Central memory CD4-positive, alpha-beta T cell (primary cell): Measurements from ENCODE around the gene APMAP.

Experiments
- DNase-seq: peaks from one replicate; pipeline ENCODE4 v3.0.0; 2022

Gene APMAP

GRCh38 chr20:25023356-25023755 is 30.8 kb upstream of the APMAP start:
- no peak for DNase-seq

- no peak for DNase-seq
These were observed 30.1 kb upstream of the APMAP start for GRCh38 chr20:25022680-25023079.

GRCh38 chr20:25021336-25021735 is 28.8 kb upstream of the APMAP start:
- no peak for DNase-seq

GRCh38 chr20:25020901-25021301 is 28.4 kb upstream of the APMAP start:
- DNase-seq: no peak

- no peak for DNase-seq
These were observed 27.8 kb upstream of the APMAP start for GRCh38 chr20:25020345-25020744.

- DNase-seq: no peak
These were observed 27.0 kb upstream of the APMAP start for GRCh38 chr20:25019381-25020155.

DNA sequence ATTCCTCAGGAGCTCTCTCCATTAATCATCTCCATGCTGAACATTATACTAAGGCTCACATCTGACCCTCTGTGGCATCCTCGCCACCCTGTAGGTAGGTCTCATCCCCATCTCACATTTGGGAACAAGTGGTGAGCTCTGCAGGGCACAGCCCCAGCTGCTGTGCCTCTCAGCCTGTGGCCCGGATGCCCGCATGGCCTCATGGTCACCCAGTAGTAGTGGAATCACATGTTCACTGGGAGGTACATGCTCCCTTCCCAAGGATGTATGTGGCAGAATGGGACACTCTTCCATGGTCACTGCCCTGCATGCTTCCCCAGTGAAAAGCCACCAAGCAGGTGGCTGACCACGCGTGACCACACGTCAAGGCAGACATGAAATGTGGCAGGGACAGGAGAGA is 26.3 kb upstream of the APMAP start:
- DNase-seq: no peak

GRCh38 chr20:25018425-25018824 is 25.9 kb upstream of the APMAP start:
- no peak for DNase-seq

- DNase-seq: no peak
These were observed 24.8 kb upstream of the APMAP start for GRCh38 chr20:25017257-25017803.

DNA sequence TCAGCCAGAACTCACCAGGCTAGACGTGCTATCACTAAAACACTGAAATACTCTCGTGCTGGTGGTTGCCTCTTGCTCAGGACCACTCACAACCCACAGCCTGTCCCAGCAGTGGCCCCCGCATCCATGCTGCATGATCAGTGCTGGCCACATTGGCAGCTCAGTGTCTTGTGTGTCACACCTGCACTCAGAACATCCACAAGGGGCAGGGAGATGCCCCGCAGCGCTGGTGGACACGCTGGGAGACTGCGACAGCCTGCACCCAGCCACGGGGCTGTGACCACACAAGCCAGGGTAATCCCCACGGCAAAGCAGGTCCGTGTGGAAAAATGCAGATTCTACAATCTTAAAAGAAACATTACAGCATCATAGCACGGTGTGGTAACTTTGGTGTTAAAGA is 23.9 kb upstream of the APMAP start:
- no peak for DNase-seq

DNA sequence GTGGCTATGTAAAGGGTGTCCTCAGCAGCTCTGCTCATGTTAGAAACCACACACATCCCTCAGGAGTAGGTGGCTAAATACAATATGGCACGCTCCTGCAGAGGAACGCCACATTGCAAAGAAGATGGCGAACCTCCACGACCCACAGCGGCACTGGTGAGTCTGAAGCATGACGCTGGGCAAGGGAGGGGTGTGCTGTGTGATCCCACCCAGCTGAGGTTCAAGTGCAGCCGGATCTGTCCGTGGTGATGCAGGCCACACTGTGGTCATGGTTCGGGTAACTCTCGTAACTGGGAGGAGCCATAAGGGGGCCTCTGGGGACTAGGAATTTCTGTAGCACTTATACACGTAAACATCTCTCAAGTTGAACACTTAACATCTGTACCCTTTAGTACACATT is 23.4 kb upstream of the APMAP start:
- no peak for DNase-seq

- DNase-seq: no peak
These were observed 22.3 kb upstream of the APMAP start for GRCh38 chr20:25014816-25015215.

GRCh38 chr20:25013478-25014380 is 21.2 kb upstream of the APMAP start:
- DNase-seq: no peak

GRCh38 chr20:25012616-25013189 is 20.2 kb upstream of the APMAP start:
- no peak for DNase-seq

GRCh38 chr20:25011831-25012241 is 19.3 kb upstream of the APMAP start:
- DNase-seq: no peak

- no peak for DNase-seq
These were observed 18.7 kb upstream of the APMAP start for GRCh38 chr20:25011261-25011660.

DNA sequence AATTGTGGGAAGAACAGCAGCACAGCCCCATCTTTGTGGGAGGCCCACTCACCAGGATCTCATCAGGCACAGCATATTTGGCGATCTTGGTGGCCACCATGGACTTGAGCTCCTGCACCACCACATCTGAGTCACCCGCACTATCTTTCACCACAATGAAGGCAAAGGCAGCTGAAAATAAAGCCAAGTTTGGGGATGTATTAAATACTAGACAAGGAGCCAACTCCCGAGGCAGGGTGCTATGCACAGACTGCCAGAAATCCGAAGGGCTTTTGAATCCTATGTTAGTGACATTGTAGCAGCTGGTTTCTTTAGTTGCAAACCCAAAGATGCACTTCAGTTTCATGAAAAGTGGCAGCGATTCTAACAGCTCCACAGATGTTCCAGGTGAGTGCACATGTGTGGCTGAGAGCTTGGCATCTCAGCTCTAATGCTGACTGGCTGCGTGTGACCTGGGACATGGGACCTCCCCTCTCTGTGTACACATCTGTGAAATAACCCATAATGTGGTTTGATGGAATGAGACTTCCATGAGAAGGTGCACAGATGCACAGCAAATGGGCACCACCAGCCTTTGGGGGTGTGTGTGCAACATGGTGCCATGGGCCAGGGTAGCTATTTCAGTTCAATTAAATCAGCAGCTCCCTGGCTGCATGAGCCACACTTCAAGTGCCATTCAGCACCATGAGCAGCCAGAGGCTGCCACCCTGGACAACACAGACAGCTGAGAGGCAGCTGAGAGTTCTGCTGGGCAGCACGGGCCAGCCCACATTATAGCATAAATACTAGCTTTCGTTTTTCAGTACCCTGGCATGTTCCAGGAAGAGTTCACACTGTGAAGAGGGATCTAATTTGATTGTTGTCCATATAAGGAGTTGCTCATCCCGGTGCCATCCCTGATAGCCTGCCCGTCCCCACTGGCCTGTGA is 16.9 kb upstream of the APMAP start:
- no peak for DNase-seq

GRCh38 chr20:25008388-25009217 is 16.1 kb upstream of the APMAP start:
- DNase-seq: no peak

GRCh38 chr20:25007491-25008305 is 15.1 kb upstream of the APMAP start:
- DNase-seq: no peak

GRCh38 chr20:25006431-25007167 is 14.0 kb upstream of the APMAP start:
- no peak for DNase-seq
